Duodenal mucosa (tissue), 2 donors: ENCODE measurements around the gene MYO1C.

Source experiments
- H3K27ac ChIP-seq: one replicate; pipeline ENCODE4 v1.7.0; 2013; ENCODE audit warnings: low read depth, low read length
- H3K27me3 ChIP-seq, 2 donors: one replicate each; pipeline ENCODE4 v1.7.0; 2013; ENCODE audit warnings: low read length in 2 of 2, control low read depth in 1 of 2; ENCODE audit not compliant: insufficient read depth in 2 of 2, control insufficient read depth in 1 of 2
- H3K36me3 ChIP-seq, 2 donors: one replicate each; pipeline ENCODE4 v1.7.0; 2013; ENCODE audit warnings: low read length in 2 of 2, control low read depth in 1 of 2; ENCODE audit not compliant: insufficient read depth in 2 of 2, control insufficient read depth in 1 of 2
- H3K4me1 ChIP-seq, 2 donors: one replicate each; pipeline ENCODE4 v1.7.0; 2013; ENCODE audit warnings: low read length in 2 of 2, control low read depth in 1 of 2; ENCODE audit not compliant: insufficient read depth in 2 of 2, control insufficient read depth in 1 of 2
- H3K4me3 ChIP-seq, 2 donors: one replicate each; pipeline ENCODE4 v1.7.0; 2013; ENCODE audit warnings: low read length in 2 of 2, low read depth in 1 of 2
- H3K9ac ChIP-seq, 2 donors: one replicate each; pipeline ENCODE4 v1.7.0; 2013; ENCODE audit warnings: low read length in 2 of 2, low read depth in 1 of 2
- H3K9me3 ChIP-seq, 2 donors: one replicate each; pipeline ENCODE4 v1.7.0; 2013; ENCODE audit warnings: low read length in 2 of 2, control low read depth in 1 of 2; ENCODE audit not compliant: control insufficient read depth in 1 of 2

MYO1C gene

GRCh38 chr17:1522626-1523025, 30.1 kb upstream of the MYO1C start:
- Histone ChIP-seq H3K9me3 (no peaks in the 10 kb centered on the region), H3K4me3 (no peak overlapping the region), H3K27me3 (no peaks in the 10 kb centered on the region), H3K27ac (no peak overlapping the region), H3K4me1 (peaks cover 0 to 2% of the 10 kb centered on the region in 2 donors), H3K36me3 (peaks cover 15 to 38% of the 10 kb centered on the region in 2 donors), H3K9ac (no peak overlapping the region)

GRCh38 chr17:1521086-1521640, 28.7 kb upstream of the MYO1C start:
- H3K27ac ChIP-seq = no peak overlapping the region
- H3K36me3 ChIP-seq = peaks cover 15 to 38% of the 10 kb centered on the region in 2 donors
- peaks cover 0 to 5% of the 10 kb centered on the region in 2 donors for H3K4me1 ChIP-seq
- H3K27me3 ChIP-seq = no peaks in the 10 kb centered on the region
- no peak overlapping the region for H3K4me3 ChIP-seq
- no peak overlapping the region for H3K9ac ChIP-seq
- H3K9me3 ChIP-seq = no peaks in the 10 kb centered on the region

GRCh38 chr17:1519678-1520077, 27.2 kb upstream of the MYO1C start:
- Histone ChIP-seq H3K4me3 (no peak overlapping the region), H3K9ac (no peak overlapping the region), H3K9me3 (no peaks in the 10 kb centered on the region), H3K27ac (no peak overlapping the region), H3K27me3 (no peaks in the 10 kb centered on the region), H3K36me3 (peaks cover 15 to 32% of the 10 kb centered on the region in 2 donors), H3K4me1 (peaks cover 8 to 17% of the 10 kb centered on the region in 2 donors)

- Histone ChIP-seq H3K4me1 (peaks cover 11 to 25% of the 10 kb centered on the region in 2 donors), H3K27me3 (no peaks in the 10 kb centered on the region), H3K36me3 (peaks cover 19 to 34% of the 10 kb centered on the region in 2 donors), H3K9me3 (no peaks in the 10 kb centered on the region), H3K4me3 (no peak overlapping the region), H3K9ac (no peak overlapping the region), H3K27ac (no peak overlapping the region)
These were observed 25.9 kb upstream of the MYO1C start for GRCh38 chr17:1518410-1518809.

- Histone ChIP-seq H3K4me1 (peaks cover 26 to 42% of the 10 kb centered on the region in 2 donors), H3K4me3 (peak within 1 kb of the TSS; percentile 91 to 96), H3K9me3 (no peaks in the 10 kb centered on the region), H3K27me3 (no peaks in the 10 kb centered on the region), H3K36me3 (peaks cover 16 to 32% of the 10 kb centered on the region in 2 donors), H3K27ac (peak within 1 kb of the TSS; percentile 90), H3K9ac (peak within 1 kb of the TSS; percentile 93 to 97)
These were observed 24.1 kb upstream of the MYO1C start, which contains the start of gene INPP5K for GRCh38 chr17:1516388-1517161. TSS of gene INPP5K (minus strand) at chr17:1516612. CDS start at chr17:1516499, 113 bp downstream.

- Histone ChIP-seq H3K27ac (peak overlapping the region; percentile 90), H3K9ac (peak overlapping the region; percentile 84 to 97), H3K4me3 (peak overlapping the region; percentile 86 to 96), H3K27me3 (no peaks in the 10 kb centered on the region), H3K9me3 (no peaks in the 10 kb centered on the region), H3K4me1 (peaks cover 34 to 49% of the 10 kb centered on the region in 2 donors), H3K36me3 (peaks cover 9 to 32% of the 10 kb centered on the region in 2 donors)
These were observed 23.3 kb upstream of the MYO1C start for GRCh38 chr17:1515640-1516387.

GRCh38 chr17:1512351-1512750, 19.9 kb upstream of the MYO1C start:
- Histone ChIP-seq H3K27me3 (no peaks in the 10 kb centered on the region), H3K9ac (peak overlapping the region; percentile 12 to 53), H3K36me3 (peaks cover 13 to 31% of the 10 kb centered on the region in 2 donors), H3K4me1 (peaks cover 48 to 56% of the 10 kb centered on the region in 2 donors), H3K27ac (peak overlapping the region; percentile 74), H3K9me3 (no peaks in the 10 kb centered on the region), H3K4me3 (no peak overlapping the region)

- Histone ChIP-seq H3K4me1 (peaks cover 48 to 56% of the 10 kb centered on the region in 2 donors), H3K36me3 (peaks cover 16 to 31% of the 10 kb centered on the region in 2 donors), H3K9me3 (no peaks in the 10 kb centered on the region), H3K27ac (peak overlapping the region; percentile 74), H3K27me3 (no peaks in the 10 kb centered on the region), H3K9ac (peak overlapping the region; percentile 12 to 53), H3K4me3 (no peak overlapping the region)
These were observed 19.4 kb upstream of the MYO1C start for GRCh38 chr17:1511756-1512321.

GRCh38 chr17:1511290-1511689, 18.8 kb upstream of the MYO1C start:
- Histone ChIP-seq H3K36me3 (peaks cover 22 to 31% of the 10 kb centered on the region in 2 donors), H3K4me3 (no peak overlapping the region), H3K4me1 (peaks cover 48 to 56% of the 10 kb centered on the region in 2 donors), H3K9me3 (no peaks in the 10 kb centered on the region), H3K27ac (peak overlapping the region; percentile 41), H3K9ac (peak overlapping the region in 1 of 2 donors; percentile 0), H3K27me3 (no peaks in the 10 kb centered on the region)
